ENCODE measurements around the gene BAAT. TPM values are rescaled to one million over a fixed set of nuclear protein-coding genes. Genes with fewer than 3 reads are reported as not detected.

BAAT gene
- total RNA-seq, 1 experiment from 2014 or later = 0.25 TPM

GRCh38 chr9:101387871-101388506 lies 3.2 kb upstream of the BAAT start:
- Histone ChIP-seq H3K79me2 (ENCODE audit: insufficient read depth, low read length) (peaks cover 28% of the 10 kb centered on the region), H4K20me1 (ENCODE audit: insufficient read depth) (peaks cover 16% of the 10 kb centered on the region; the same call in 1 of the 2 replicates), H3K36me3 (ENCODE audit: control insufficient read depth in 1 of 2, insufficient read depth in 2 of 2, low read length in 2 of 2) (peaks cover 10 to 14% of the 10 kb centered on the region in 2 experiments; a peak in 3 of 4 replicates), H3K27me3 (ENCODE audit: insufficient read depth, low read length) (no peaks in the 10 kb centered on the region), H3K9me3 (ENCODE audit: control insufficient read depth in 1 of 2, insufficient read depth in 1 of 2, low read depth in 1 of 2, low read length in 2 of 2) (no peaks in the 10 kb centered on the region), H3K9ac (ENCODE audit: low read length) (no peak overlapping the region), H3K4me2 (ENCODE audit: low read length) (no peak overlapping the region), H3K27ac (ENCODE audit: low read depth, low read length) (no peak overlapping the region), H3K9me2 (ENCODE audit: insufficient read depth) (no peaks in the 10 kb centered on the region), H3K4me1 (ENCODE audit: control insufficient read depth in 1 of 2, insufficient read depth in 2 of 2, low read length in 2 of 2) (no peaks in the 10 kb centered on the region), H2AFZ (ENCODE audit: low read depth, low read length, poor library complexity, severe bottlenecking) (no peak overlapping the region), H3K4me3 (replicated peaks in 1 of 2; ENCODE audit: low read depth in 1 of 2, low read length in 2 of 2) (no peak overlapping the region)
- CTCF ChIA-PET = interaction anchor here (0.7 to 2.2 kb wide), 14 partner anchors 8 to 786 kb away, joined by 3 to 21 read pairs (median 6); partner anchors contain the start of genes MRPL50 and ZNF189
- DNase-seq (ENCODE audit: low read depth, low spot score) = peak; percentile 58
- POLR2A ChIA-PET = interaction anchor here (1.4 kb wide), 1 partner anchor 11 kb away, joined by 10 read pairs; the partner anchor contains the start of genes MRPL50 and ZNF189
- intact Hi-C loops (cut with micrococcal nuclease) = no loop called here
- BruUV-seq (replicated peaks) = no TSS peak
- RAD21 ChIA-PET (ENCODE audit: low non-redundant PET in 1 of 2, low total read pairs in 2 of 2, uncharacterized antibody in 2 of 2, unreplicated experiment in 2 of 2) = interaction anchor here in 1 of 2 experiments (1.0 kb wide), 1 partner anchor 269 kb away, joined by 3 read pairs; no protein-coding TSS in a partner anchor
- TF ChIP-seq SP1 (IDR thresholded peaks at IDR 0.05; ENCODE audit: low read depth) = no peak
- no peak for TF ChIP-seq CBX3 (IDR thresholded peaks at IDR 0.05; ENCODE audit: low read depth)
- TF ChIP-seq EZH2 (IDR thresholded peaks at IDR 0.05) = no peak
- TF ChIP-seq CTCF (IDR thresholded peaks at IDR 0.05 in 2 of 3, conservative IDR thresholded peaks at IDR 0.05 in 1 of 3; ENCODE audit: borderline replicate concordance in 1 of 3, insufficient read depth in 1 of 3, low read depth in 2 of 3, low read length in 2 of 3) = peak; percentile 45 to 75 (median 70); a peak in 5 of 6 replicates
- peak; percentile 47 for TF ChIP-seq RAD21 (IDR thresholded peaks at IDR 0.05; ENCODE audit: low read depth)
- ATAC-seq = peak; percentile 97

- Histone ChIP-seq H3K4me2 (ENCODE audit: low read length) (no peak overlapping the region), H3K9ac (ENCODE audit: low read length) (no peak overlapping the region), H3K4me3 (replicated peaks in 1 of 2; ENCODE audit: low read depth in 1 of 2, low read length in 2 of 2) (no peak overlapping the region), H3K27ac (ENCODE audit: low read depth, low read length) (no peak overlapping the region), H3K27me3 (ENCODE audit: insufficient read depth, low read length) (no peaks in the 10 kb centered on the region), H3K36me3 (ENCODE audit: control insufficient read depth in 1 of 2, insufficient read depth in 2 of 2, low read length in 2 of 2) (0 out of 4 replicates have a peak, but pooled peaks cover 0 to 2% of the 10 kb centered on the region in 2 experiments), H3K79me2 (ENCODE audit: insufficient read depth, low read length) (no peaks in the 10 kb centered on the region), H3K4me1 (ENCODE audit: control insufficient read depth in 1 of 2, insufficient read depth in 2 of 2, low read length in 2 of 2) (no peaks in the 10 kb centered on the region), H4K20me1 (ENCODE audit: insufficient read depth) (no peaks in the 10 kb centered on the region), H3K9me2 (ENCODE audit: insufficient read depth) (no peaks in the 10 kb centered on the region), H2AFZ (ENCODE audit: low read depth, low read length, poor library complexity, severe bottlenecking) (no peak overlapping the region), H3K9me3 (ENCODE audit: control insufficient read depth in 1 of 2, insufficient read depth in 1 of 2, low read depth in 1 of 2, low read length in 2 of 2) (no peaks in the 10 kb centered on the region)
- no TSS peak for BruUV-seq (replicated peaks)
- ATAC-seq (no peak), DNase-seq (ENCODE audit: low read depth, low spot score) (no peak)
- ChIA-PET POLR2A (no interaction called here), CTCF (interaction anchor here (1.9 kb wide), 1 partner anchor 72 kb away, joined by 8 read pairs; no protein-coding TSS in a partner anchor), RAD21 (ENCODE audit: low non-redundant PET in 1 of 2, low total read pairs in 2 of 2, uncharacterized antibody in 2 of 2, unreplicated experiment in 2 of 2) (no interaction called here)
- intact Hi-C loops (cut with micrococcal nuclease) = no loop called here
- TF ChIP-seq CTCF (IDR thresholded peaks at IDR 0.05 in 2 of 3, conservative IDR thresholded peaks at IDR 0.05 in 1 of 3; ENCODE audit: borderline replicate concordance in 1 of 3, insufficient read depth in 1 of 3, low read depth in 2 of 3, low read length in 2 of 3) (no peak), ZBTB33 (IDR thresholded peaks at IDR 0.05; ENCODE audit: extremely low read depth, insufficient replicate concordance, low read length) (no peak), EZH2 (IDR thresholded peaks at IDR 0.05) (no peak), ZNF274 (IDR thresholded peaks at IDR 0.05; ENCODE audit: low read depth, low read length) (no peak), EZH2phosphoT487 (IDR thresholded peaks at IDR 0.05; ENCODE audit: borderline replicate concordance) (no peak), FOSL1 (IDR thresholded peaks at IDR 0.05; ENCODE audit: low read depth) (no peak), POLR2AphosphoS5 (IDR thresholded peaks at IDR 0.05; ENCODE audit: low read depth, low read length) (no peak), EGR1 (IDR thresholded peaks at IDR 0.05; ENCODE audit: low read depth) (no peak)
Measured at GRCh38 chr9:101383361-101383760, 1.4 kb downstream of the BAAT start.
